ENCODE measurements around the gene NTM. TPM values are rescaled to one million over a fixed set of nuclear protein-coding genes. Genes with fewer than 3 reads are reported as not detected.

NTM gene
- total and polyA plus RNA-seq, 9 donors, result 0.16 to 8.5 (median 0.55) TPM; not detected in 3

DNA sequence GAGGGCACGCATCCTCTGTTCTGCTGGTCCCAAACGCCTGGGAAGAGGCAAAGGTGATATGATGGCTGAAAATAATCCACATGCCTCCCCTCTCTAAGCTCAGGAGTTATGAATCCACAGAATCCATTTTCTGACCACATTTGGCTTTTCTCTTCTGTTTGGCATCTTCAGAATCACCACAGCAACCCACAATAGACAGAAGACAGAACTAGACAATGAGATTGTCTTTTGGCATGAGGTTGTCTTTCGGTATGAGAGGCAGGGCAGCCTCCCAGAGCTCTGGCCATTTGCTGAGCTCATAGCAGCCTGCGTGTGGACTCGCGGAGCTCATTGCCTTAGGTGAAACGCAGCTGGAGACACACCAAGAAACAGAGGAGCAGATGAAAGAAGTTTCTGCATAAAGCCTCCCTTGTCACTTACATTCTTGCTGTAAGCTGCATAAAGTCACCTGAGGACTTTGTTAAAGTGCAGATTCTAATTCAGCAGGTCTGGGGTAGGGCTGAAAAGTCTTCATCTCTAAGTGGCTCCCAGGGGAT is 868.0 kb downstream of the NTM start:
- Histone ChIP-seq H3K9me3 (no peaks in the 10 kb centered on the region), H3K4me1 (ENCODE audit: insufficient read depth) (no peaks in the 10 kb centered on the region), H3K27me3 (no peaks in the 10 kb centered on the region), H3K4me3 (no peak overlapping the region), H3K36me3 (no peaks in the 10 kb centered on the region), H3K27ac (no peak overlapping the region)
- intact Hi-C loops (cut with DNase I), result no loop called here
- 73 to 79% (median 77%) methylated on average over 7 of the region's 7 CpGs for WGBS, 3 donors
- DNase-seq, result no peak
- TF ChIP-seq CTCF (IDR thresholded peaks at IDR 0.05) (no peak), EP300 (IDR thresholded peaks at IDR 0.05) (no peak), POLR2A (IDR thresholded peaks at IDR 0.05) (no peak)

DNA sequence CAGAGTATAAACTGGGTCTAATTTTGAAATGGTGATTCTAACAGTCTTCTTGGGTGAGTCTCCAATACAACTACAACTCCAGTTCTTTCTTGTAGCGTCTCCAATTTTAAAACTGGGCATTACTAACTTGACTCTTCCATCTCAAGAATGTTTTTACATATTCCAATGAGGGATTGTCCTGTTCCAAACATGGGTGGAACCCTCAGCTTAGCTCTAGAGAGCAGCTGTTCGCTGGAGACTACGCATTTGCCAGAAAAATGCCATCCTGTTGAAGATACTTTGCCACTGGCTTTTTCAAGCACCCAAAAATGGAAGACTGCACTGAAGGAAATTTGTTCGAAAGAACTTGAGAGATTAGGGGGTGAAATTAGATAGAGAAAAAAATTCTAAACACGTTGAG is 870.0 kb downstream of the NTM start:
- TF ChIP-seq POLR2A (IDR thresholded peaks at IDR 0.05) (no peak), CTCF (IDR thresholded peaks at IDR 0.05) (no peak), EP300 (IDR thresholded peaks at IDR 0.05) (no peak)
- Histone ChIP-seq H3K36me3 (no peaks in the 10 kb centered on the region), H3K4me3 (no peak overlapping the region), H3K27ac (no peak overlapping the region), H3K4me1 (ENCODE audit: insufficient read depth) (no peaks in the 10 kb centered on the region), H3K9me3 (no peaks in the 10 kb centered on the region), H3K27me3 (no peaks in the 10 kb centered on the region)
- no peak for DNase-seq
- WGBS, 3 donors, result 83 to 88% (median 87%) methylated on average over 5 of the region's 5 CpGs
- intact Hi-C loops (cut with DNase I), result no loop called here

DNA sequence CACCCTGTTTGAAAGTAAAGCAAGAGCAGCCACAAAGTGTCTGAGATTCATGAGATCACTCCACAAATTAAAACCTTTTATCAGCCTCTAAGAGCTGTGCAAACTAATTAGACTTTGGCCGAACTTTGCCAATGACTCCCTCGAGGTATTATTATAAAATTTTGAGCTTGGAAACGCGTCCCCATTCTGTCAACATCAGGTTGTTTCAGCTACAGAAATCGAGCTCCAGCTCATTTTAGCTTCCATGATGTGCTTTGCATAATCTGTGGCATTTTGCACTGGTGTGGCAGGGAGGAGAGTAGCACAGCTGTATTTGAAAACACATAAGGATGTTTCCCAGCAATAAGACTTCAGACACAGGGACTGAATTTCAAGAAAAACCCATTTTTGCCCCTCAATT is 872.2 kb downstream of the NTM start:
- H3K27ac ChIP-seq, result no peak overlapping the region

DNA sequence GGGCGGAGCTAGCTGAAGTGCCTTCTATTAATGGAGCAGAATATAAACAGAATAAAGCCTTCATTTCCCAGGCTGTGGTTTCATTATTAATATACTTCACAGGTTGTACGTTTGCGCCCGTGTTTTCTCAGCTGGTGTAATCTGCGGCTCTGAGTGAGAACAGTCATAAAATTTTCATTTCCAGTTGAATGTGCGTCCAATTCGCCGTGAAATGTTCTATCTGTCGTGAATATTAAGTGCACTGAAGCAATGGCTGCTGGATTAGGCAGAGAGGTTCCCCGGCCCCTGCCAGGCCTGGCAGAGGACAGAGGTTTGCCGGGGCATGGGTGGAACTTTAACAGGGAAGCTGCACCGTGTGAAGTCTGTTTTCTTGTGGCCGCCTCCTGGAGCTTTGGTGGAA is 874.4 kb downstream of the NTM start:
- TF ChIP-seq POLR2A (IDR thresholded peaks at IDR 0.05) (no peak), CTCF (IDR thresholded peaks at IDR 0.05) (no peak), EP300 (IDR thresholded peaks at IDR 0.05) (no peak)
- Histone ChIP-seq H3K4me1 (ENCODE audit: insufficient read depth) (no peaks in the 10 kb centered on the region), H3K9me3 (no peaks in the 10 kb centered on the region), H3K4me3 (no peak overlapping the region), H3K36me3 (no peaks in the 10 kb centered on the region), H3K27ac (no peak overlapping the region), H3K27me3 (no peaks in the 10 kb centered on the region)
- DNase-seq, result no peak
- intact Hi-C loops (cut with DNase I), result no loop called here
- WGBS, 3 donors, result 84 to 86% (median 85%) methylated on average over 13 of the region's 13 CpGs

More for the DNA sequence above, 872.2 kb downstream of the NTM start:
- no peaks in the 10 kb centered on the region for H3K27me3 ChIP-seq
- no peak overlapping the region for H3K4me3 ChIP-seq
- intact Hi-C loops (cut with DNase I), result no loop called here
- no peak for DNase-seq
- TF ChIP-seq POLR2A (IDR thresholded peaks at IDR 0.05) (no peak), EP300 (IDR thresholded peaks at IDR 0.05) (no peak), CTCF (IDR thresholded peaks at IDR 0.05) (no peak)
- WGBS, 3 donors, result 30 to 52% (median 46%) methylated on average over 5 of the region's 5 CpGs
- no peaks in the 10 kb centered on the region for H3K36me3 ChIP-seq
- H3K4me1 ChIP-seq (ENCODE audit: insufficient read depth), result no peaks in the 10 kb centered on the region
- H3K9me3 ChIP-seq, result no peaks in the 10 kb centered on the region
